Stimulated activated CD8-positive, alpha-beta memory T cell treated with anti-CD3 and anti-CD28 coated beads, Interleukin-4, amount 100 ng/mL, for 1 hour (primary cell): ENCODE data around the gene NLRC5.

ENCODE experiments used
- DNase-seq, 2 donors: peaks; one replicate each; pipeline ENCODE4 v3.0.0-alpha.2; 2020; ENCODE audit warnings: low read depth in 2 of 2, low spot score in 1 of 2

Gene NLRC5

GRCh38 chr16:57024894-57025680, 35.7 kb downstream of the NLRC5 start:
- no peak for DNase-seq

- no peak for DNase-seq
These were observed 36.8 kb downstream of the NLRC5 start for GRCh38 chr16:57025941-57026777.

GRCh38 chr16:57026778-57027062, 37.4 kb downstream of the NLRC5 start:
- DNase-seq, result no peak

GRCh38 chr16:57027067-57027466, 37.7 kb downstream of the NLRC5 start:
- DNase-seq, result no peak

GRCh38 chr16:57028086-57028485, 38.7 kb downstream of the NLRC5 start:
- DNase-seq, result no peak

- DNase-seq, result no peak
These were observed 40.1 kb downstream of the NLRC5 start for GRCh38 chr16:57029161-57030160.

GRCh38 chr16:57030346-57030902, 41.1 kb downstream of the NLRC5 start:
- no peak for DNase-seq

- DNase-seq, result no peak
These were observed 41.8 kb downstream of the NLRC5 start for GRCh38 chr16:57031156-57031555.

GRCh38 chr16:57032346-57032745, 43.0 kb downstream of the NLRC5 start:
- DNase-seq, result no peak

GRCh38 chr16:57032931-57033330, 43.6 kb downstream of the NLRC5 start:
- DNase-seq, result no peak

GRCh38 chr16:57036315-57036714, 47.0 kb downstream of the NLRC5 start:
- DNase-seq, result no peak

- DNase-seq, result no peak
These were observed 47.6 kb downstream of the NLRC5 start for GRCh38 chr16:57036945-57037344.

- DNase-seq, result no peak
These were observed 48.8 kb downstream of the NLRC5 start for GRCh38 chr16:57038166-57038565.

GRCh38 chr16:57039148-57039812, 49.9 kb downstream of the NLRC5 start:
- no peak for DNase-seq

GRCh38 chr16:57041182-57042156, 52.1 kb downstream of the NLRC5 start:
- peak; percentile 65 to 72 for DNase-seq

GRCh38 chr16:57042157-57043111, 53.1 kb downstream of the NLRC5 start:
- DNase-seq, result peak; percentile 46 to 62

GRCh38 chr16:57043248-57043647, 53.9 kb downstream of the NLRC5 start:
- no peak for DNase-seq
